BJ (cell line): ENCODE results near the gene SLCO4A1. TPM values are rescaled to one million over a fixed set of nuclear protein-coding genes. Genes with fewer than 3 reads are reported as not detected.

ENCODE experiments used
- CTCF ChIA-PET: fragments of 350-600 bp; formaldehyde crosslinking; extraction: SDS; loops from one replicate; lab custom pipeline; 2021; ENCODE audit warnings: antibody characterized with exemption, inconsistent platforms; lab: Yijun Ruan, JAX
- POLR2A ChIA-PET: fragments of 300-600 bp; sonication (Branson Sonifier 250); formaldehyde crosslinking; extraction: SDS; loops from one replicate; lab custom pipeline; 2021; ENCODE audit warnings: antibody characterized with exemption; lab: Charles Lee
- DNase-seq: peaks from one replicate; pipeline ENCODE4 v3.0.0-alpha.2; 2011; ENCODE audit warnings: low read depth
- H3K27me3 ChIP-seq: 2 replicates; pipeline ENCODE4 v1.6.0; 2011; ENCODE audit warnings: low read length; ENCODE audit not compliant: control insufficient read depth, insufficient read depth
- H3K36me3 ChIP-seq: 2 replicates; pipeline ENCODE4 v1.5.1; 2011; ENCODE audit warnings: low read length; ENCODE audit not compliant: control insufficient read depth, insufficient read depth
- H3K4me3 ChIP-seq: 2 replicates; pipeline ENCODE4 v1.5.1; 2011; ENCODE audit warnings: low read depth, mild to moderate bottlenecking, control low read depth, low read length
- CTCF ChIP-seq: IDR thresholded peaks from 2 replicates; pipeline ENCODE4 v1.5.1; 2011; ENCODE audit warnings: low read depth, mild to moderate bottlenecking, control low read depth, inconsistent platforms, low read length, moderate library complexity; ENCODE audit not compliant: insufficient read depth
- polyA plus RNA-seq: library from polyadenylated mRNA; depleted of rRNA; stranded (reverse); fragments of >200 nt; gene quantifications from 2 replicates; pipeline ENCODE4 v1.2.3, GENCODE V29; 2011

SLCO4A1 gene
- polyA plus RNA-seq, 1 experiment, result 0.15 TPM

GRCh38 chr20:62667530-62668440 lies 25.5 kb downstream of the SLCO4A1 start:
- Histone ChIP-seq H3K27me3 (no peaks in the 10 kb centered on the region), H3K36me3 (no peaks in the 10 kb centered on the region), H3K4me3 (no peak overlapping the region)
- ChIA-PET POLR2A (no interaction called here), CTCF (interaction anchor here (0.7 to 7.7 kb wide), 10 partner anchors 12 to 141 kb away, joined by 3 to 72 read pairs (median 4); partner anchors contain the start of gene OGFR)
- TF ChIP-seq CTCF, result no peak
- no peak for DNase-seq

- peak; percentile 85 for TF ChIP-seq CTCF
- Histone ChIP-seq H3K27me3 (no peaks in the 10 kb centered on the region), H3K36me3 (no peaks in the 10 kb centered on the region), H3K4me3 (no peak overlapping the region)
- DNase-seq, result no peak
- ChIA-PET CTCF (interaction anchor here (0.7 to 7.7 kb wide), 14 partner anchors 10 to 140 kb away, joined by 3 to 72 read pairs (median 4); partner anchors contain the start of gene OGFR), POLR2A (no interaction called here)
These were observed 26.2 kb downstream of the SLCO4A1 start for GRCh38 chr20:62668441-62669027.

- no peak overlapping the region for H3K4me3 ChIP-seq
- no peaks in the 10 kb centered on the region for H3K36me3 ChIP-seq
- H3K27me3 ChIP-seq, result no peaks in the 10 kb centered on the region
- CTCF ChIA-PET, result interaction anchor here (0.8 to 7.7 kb wide), 13 partner anchors 10 to 340 kb away, joined by 3 to 72 read pairs (median 4); no protein-coding TSS in a partner anchor
- POLR2A ChIA-PET, result no interaction called here
- TF ChIP-seq CTCF, result no peak
- DNase-seq, result no peak
These were observed 26.9 kb downstream of the SLCO4A1 start for GRCh38 chr20:62669249-62669648.

- CTCF ChIA-PET, result interaction anchor here (1.1 to 7.7 kb wide), 10 partner anchors 9 to 339 kb away, joined by 3 to 72 read pairs (median 4); no protein-coding TSS in a partner anchor
- H3K36me3 ChIP-seq, result no peaks in the 10 kb centered on the region
- DNase-seq, result no peak
- no peaks in the 10 kb centered on the region for H3K27me3 ChIP-seq
- H3K4me3 ChIP-seq, result no peak overlapping the region
- POLR2A ChIA-PET, result no interaction called here
- no peak for TF ChIP-seq CTCF
These were observed 27.9 kb downstream of the SLCO4A1 start for GRCh38 chr20:62670156-62670555.

GRCh38 chr20:62670998-62671397 lies 28.7 kb downstream of the SLCO4A1 start:
- DNase-seq, result no peak
- ChIA-PET CTCF (interaction anchor here (1.5 kb wide), 1 partner anchor 117 kb away, joined by 4 read pairs; no protein-coding TSS in a partner anchor), POLR2A (no interaction called here)
- no peaks in the 10 kb centered on the region for H3K27me3 ChIP-seq
- H3K4me3 ChIP-seq, result no peak overlapping the region
- no peak for TF ChIP-seq CTCF
- no peaks in the 10 kb centered on the region for H3K36me3 ChIP-seq
